Measurements from ENCODE around the gene ATP1A2. TPM values are rescaled to one million over a fixed set of nuclear protein-coding genes. Genes with fewer than 3 reads are reported as not detected.

Gene ATP1A2
- total and polyA plus RNA-seq, 3 donors from 2014 or later: 13.2 to 27.9 (median 14.2) TPM

- H3K36me3 ChIP-seq (ENCODE audit: low read depth, missing control alignments): no peaks in the 10 kb centered on the region
- intact Hi-C loops (cut with DNase I; ENCODE audit: low total_unique reads): no loop called here
- no peaks in the 10 kb centered on the region for H3K4me1 ChIP-seq
- WGBS, 2 donors: 77 to 83% methylated on average over 2 of the region's 2 CpGs
- H3K9me3 ChIP-seq: no peaks in the 10 kb centered on the region
- H3K4me3 ChIP-seq: no peak overlapping the region
- no peak overlapping the region for H3K27ac ChIP-seq
- no peak for DNase-seq
- H3K27me3 ChIP-seq: no peaks in the 10 kb centered on the region
- TF ChIP-seq, protein P1, sequence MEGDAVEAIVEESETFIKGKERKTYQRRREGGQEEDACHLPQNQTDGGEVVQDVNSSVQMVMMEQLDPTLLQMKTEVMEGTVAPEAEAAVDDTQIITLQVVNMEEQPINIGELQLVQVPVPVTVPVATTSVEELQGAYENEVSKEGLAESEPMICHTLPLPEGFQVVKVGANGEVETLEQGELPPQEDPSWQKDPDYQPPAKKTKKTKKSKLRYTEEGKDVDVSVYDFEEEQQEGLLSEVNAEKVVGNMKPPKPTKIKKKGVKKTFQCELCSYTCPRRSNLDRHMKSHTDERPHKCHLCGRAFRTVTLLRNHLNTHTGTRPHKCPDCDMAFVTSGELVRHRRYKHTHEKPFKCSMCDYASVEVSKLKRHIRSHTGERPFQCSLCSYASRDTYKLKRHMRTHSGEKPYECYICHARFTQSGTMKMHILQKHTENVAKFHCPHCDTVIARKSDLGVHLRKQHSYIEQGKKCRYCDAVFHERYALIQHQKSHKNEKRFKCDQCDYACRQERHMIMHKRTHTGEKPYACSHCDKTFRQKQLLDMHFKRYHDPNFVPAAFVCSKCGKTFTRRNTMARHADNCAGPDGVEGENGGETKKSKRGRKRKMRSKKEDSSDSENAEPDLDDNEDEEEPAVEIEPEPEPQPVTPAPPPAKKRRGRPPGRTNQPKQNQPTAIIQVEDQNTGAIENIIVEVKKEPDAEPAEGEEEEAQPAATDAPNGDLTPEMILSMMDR (IDR thresholded peaks at IDR 0.05): no peak
- TF ChIP-seq POLR2A (IDR thresholded peaks at IDR 0.05): no peak
Measured at GRCh38 chr1:160186729-160187128, 71.2 kb downstream of the ATP1A2 start.

DNA sequence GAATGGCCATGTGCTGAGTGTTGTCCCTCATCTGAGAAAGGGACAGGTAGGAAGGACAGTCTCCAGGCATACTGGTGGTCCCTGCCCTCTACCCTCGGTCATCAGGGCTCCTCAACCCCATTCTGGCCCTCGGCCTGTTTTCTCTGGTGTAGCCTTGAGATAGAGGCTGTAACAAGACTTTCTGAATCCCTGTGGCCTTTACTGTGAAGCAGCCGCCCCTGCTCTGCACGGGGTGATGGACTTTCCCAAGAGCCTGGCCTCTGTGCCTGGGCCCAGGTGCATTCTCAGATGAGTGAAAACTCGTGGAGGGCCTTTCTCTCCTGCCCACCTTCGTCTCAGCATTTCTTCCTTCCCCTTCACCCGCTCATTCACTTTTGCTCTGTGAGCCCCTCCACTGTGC, 71.8 kb downstream of the ATP1A2 start:
- no peaks in the 10 kb centered on the region for H3K27me3 ChIP-seq
- 75 to 77% methylated on average over 7 of the region's 7 CpGs for WGBS, 2 donors
- DNase-seq: no peak
- no peak overlapping the region for H3K27ac ChIP-seq
- intact Hi-C loops (cut with DNase I; ENCODE audit: low total_unique reads): no loop called here
- TF ChIP-seq, protein P1 (IDR thresholded peaks at IDR 0.05): no peak
- no peak for TF ChIP-seq POLR2A (IDR thresholded peaks at IDR 0.05)
- no peak overlapping the region for H3K4me3 ChIP-seq
- H3K4me1 ChIP-seq: no peaks in the 10 kb centered on the region
- no peaks in the 10 kb centered on the region for H3K36me3 ChIP-seq (ENCODE audit: low read depth, missing control alignments)
- H3K9me3 ChIP-seq: no peaks in the 10 kb centered on the region

GRCh38 chr1:160188341-160188740, 72.8 kb downstream of the ATP1A2 start:
- H3K27ac ChIP-seq: no peak overlapping the region
- intact Hi-C loops (cut with DNase I; ENCODE audit: low total_unique reads): no loop called here
- DNase-seq: no peak
- H3K4me1 ChIP-seq: peaks cover 9% of the 10 kb centered on the region
- 86 to 90% methylated on average over 7 of the region's 7 CpGs for WGBS, 2 donors
- H3K36me3 ChIP-seq (ENCODE audit: low read depth, missing control alignments): no peaks in the 10 kb centered on the region
- no peak for TF ChIP-seq POLR2A (IDR thresholded peaks at IDR 0.05)
- TF ChIP-seq, protein P1 (IDR thresholded peaks at IDR 0.05): no peak
- H3K4me3 ChIP-seq: no peak overlapping the region
- H3K27me3 ChIP-seq: no peaks in the 10 kb centered on the region
- H3K9me3 ChIP-seq: no peaks in the 10 kb centered on the region

- peak; percentile 49 for DNase-seq
- H3K4me1 ChIP-seq: peaks cover 11% of the 10 kb centered on the region
- H3K4me3 ChIP-seq: no peak within 1 kb of the TSS
- H3K9me3 ChIP-seq: no peaks in the 10 kb centered on the region
- H3K27me3 ChIP-seq: no peaks in the 10 kb centered on the region
- 67 to 73% methylated on average over 15 of the region's 15 CpGs for WGBS, 2 donors
- H3K27ac ChIP-seq: no peak within 1 kb of the TSS
- intact Hi-C loops (cut with DNase I; ENCODE audit: low total_unique reads): loop anchor here (10.0 kb wide), 2 partner anchors 55 to 85 kb away; no protein-coding TSS in a partner anchor
- H3K36me3 ChIP-seq (ENCODE audit: low read depth, missing control alignments): no peaks in the 10 kb centered on the region
- no peak for TF ChIP-seq POLR2A (IDR thresholded peaks at IDR 0.05)
- TF ChIP-seq, protein P1 (IDR thresholded peaks at IDR 0.05): no peak
Measured at GRCh38 chr1:160189649-160190625, 74.4 kb downstream of the ATP1A2 start, which contains the start of gene CASQ1. TSS of gene CASQ1 (plus strand) at chr1:160190575. CDS start at chr1:160190752, 177 bp downstream.
